GM18520 (cell line): ENCODE results near the gene NDFIP1.
"Not testable (repeated sequence)": the region's sequence is repeated elsewhere in the genome, so short reads cannot be mapped to it uniquely, and the experiment has no call there.

Experiments
- ATAC-seq: cut with Tn5 transposase; IDR thresholded peaks from one replicate; pipeline ENCODE4 v1.9.1; 2021; ENCODE audit not compliant: unreplicated experiment

Gene NDFIP1

DNA sequence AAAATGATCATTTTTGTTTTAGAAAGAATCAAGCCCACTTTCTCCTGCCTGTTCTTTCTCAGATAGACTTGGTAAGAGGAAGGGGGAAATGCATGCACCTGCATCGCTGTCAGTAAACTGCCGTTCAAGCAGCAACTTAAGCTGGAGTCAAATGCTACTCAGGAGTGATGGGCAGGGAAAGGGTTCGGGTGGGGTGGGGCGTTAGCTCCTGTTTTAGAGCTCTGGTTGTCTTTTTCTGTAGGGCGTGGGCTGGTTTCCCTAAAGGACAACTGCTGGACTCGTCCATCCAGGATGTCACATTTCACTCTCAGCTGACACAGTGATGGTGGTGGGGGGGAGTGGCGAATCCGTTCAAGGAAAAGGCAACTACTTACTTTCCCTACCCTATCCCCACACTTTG lies 75.0 kb downstream of the NDFIP1 start:
- no peak for ATAC-seq

GRCh38 chr5:142184988-142185387 lies 76.4 kb downstream of the NDFIP1 start:
- no peak for ATAC-seq

GRCh38 chr5:142186514-142186856 lies 77.9 kb downstream of the NDFIP1 start:
- no peak for ATAC-seq

- no peak for ATAC-seq
Measured at GRCh38 chr5:142186857-142187594, 78.4 kb downstream of the NDFIP1 start.

DNA sequence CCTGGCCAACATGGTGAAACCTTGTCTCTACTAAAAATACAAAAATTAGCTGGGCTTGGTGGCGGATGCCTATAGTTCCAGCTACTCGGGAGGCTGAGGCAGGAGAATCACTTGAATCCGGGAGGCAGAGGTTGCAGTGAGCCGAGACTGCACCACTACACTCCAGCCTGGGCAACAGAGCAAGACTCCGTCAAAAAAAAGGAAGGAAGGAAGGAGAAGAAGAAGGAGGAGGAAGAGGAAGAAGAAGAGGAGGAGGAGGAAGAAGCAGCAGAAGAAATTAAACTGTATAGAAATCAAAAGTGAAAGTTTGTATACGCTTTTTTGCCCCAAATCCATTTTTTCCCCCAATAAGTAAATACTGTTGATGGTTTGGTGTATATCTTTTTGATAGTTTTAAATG lies 80.1 kb downstream of the NDFIP1 start:
- not testable (repeated sequence) for ATAC-seq

DNA sequence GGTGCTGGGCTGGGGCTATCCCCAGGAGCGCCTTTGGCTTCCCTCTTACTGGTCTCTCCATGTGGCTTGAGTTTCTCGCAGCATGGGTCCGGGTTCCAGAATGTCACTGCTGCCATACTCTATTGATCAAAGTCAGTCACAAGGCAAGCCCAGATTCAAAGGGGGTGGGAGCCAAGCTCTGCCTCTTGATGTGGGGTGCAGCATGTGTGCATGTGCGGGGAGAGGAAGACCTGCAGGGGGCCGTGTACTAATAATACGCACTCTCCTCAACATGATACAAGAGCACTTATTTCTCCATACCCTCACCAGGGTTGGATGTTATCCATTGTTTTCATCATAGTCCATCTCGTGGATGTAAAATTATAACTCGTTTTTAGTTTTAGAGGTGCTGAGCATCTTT lies 81.2 kb downstream of the NDFIP1 start:
- ATAC-seq, result no peak

GRCh38 chr5:142191776-142192175 lies 83.2 kb downstream of the NDFIP1 start:
- no peak for ATAC-seq

DNA sequence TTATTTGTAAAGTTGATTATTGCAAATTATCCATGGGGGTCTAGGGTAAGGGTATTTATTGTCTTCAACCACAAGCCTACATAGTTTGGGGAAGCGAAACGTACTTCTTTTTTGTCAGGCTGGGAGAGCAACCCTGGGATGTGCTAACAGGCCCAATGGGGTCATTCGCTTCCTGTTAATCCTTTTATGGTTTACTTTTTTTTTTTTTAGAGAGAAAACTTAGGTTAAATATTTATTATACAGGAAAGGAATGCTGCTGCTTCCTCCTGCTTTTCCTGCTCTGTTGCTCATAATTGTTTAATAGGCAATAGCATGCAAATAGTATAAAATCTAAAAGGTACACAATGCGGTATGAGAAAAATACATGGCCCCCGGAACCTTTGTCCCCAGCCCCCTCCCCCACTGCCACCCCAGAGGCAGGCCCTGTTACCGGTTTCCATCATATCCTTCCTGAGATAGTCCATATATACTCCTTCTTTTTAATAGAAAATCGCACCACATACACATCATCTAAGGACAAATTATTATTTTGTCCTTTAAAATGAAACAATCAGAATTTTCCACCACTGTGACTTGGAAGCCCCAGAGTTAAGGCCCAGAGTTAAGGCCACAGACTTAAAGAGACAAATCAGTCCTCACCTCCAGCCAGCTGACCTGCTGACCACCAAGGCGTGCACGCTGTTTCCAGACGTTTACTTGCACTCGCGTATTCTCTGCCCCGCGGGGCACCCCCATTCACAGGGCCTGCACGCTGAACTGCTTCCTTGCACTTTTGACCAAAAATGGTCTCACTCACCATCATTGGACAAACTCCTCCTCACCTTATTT lies 83.9 kb downstream of the NDFIP1 start:
- no peak for ATAC-seq

DNA sequence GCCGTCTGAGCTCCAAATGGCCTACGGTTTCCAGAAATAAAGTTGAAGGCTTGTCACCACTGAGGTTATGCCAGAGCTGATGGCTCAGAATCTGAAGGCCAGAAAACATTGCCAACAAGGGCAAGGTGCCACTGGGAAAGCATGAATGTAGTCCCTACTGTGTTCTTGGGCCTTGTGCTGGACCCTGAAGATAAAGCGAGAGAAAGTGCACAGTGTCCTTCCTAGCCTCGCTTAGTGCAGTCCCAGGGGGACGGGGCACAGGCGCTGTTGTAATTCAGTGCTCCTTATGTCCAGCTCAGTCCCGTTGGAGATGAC lies 84.5 kb downstream of the NDFIP1 start:
- ATAC-seq, result no peak

- no peak for ATAC-seq
Measured at GRCh38 chr5:142197098-142197497, 88.5 kb downstream of the NDFIP1 start.

DNA sequence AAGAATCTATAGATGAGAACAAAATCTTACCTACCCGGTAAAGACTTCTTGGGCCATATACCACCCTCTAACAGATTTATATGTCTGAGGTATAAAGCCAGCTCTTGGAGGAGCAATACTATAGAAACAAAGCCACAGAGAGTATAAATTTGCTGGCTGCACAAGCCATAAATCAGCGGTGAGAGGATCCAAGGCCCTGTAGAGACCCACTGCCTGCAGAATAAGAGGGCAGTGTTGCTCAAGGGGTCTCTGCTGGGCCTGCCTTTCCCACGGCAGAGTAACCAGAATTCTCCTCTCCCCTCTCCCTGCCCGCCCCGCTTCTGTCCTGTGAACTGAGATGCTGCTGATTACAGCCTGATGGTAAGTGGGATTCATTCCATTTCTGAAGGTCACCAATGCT lies 89.2 kb downstream of the NDFIP1 start:
- ATAC-seq, result no peak

DNA sequence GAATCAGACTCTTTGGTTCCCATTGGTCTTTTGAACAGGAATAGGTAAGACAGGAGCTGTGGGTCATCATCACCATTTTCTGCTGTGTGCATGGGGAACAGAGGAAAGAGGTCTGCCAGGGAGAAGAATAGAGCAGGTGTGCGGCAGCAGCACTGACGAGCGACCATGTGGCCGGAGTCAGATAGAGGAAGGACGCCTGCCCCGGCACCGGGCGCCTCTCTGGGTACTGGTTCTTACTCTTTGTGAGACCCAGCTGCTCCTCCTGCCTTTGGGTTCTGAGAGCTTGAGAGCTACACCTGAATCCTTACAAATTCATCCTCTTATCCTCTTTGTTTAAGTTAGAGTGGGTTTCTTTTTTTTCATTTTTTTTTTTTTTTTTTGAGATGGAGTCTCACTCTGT lies 90.8 kb downstream of the NDFIP1 start:
- ATAC-seq, result no peak

DNA sequence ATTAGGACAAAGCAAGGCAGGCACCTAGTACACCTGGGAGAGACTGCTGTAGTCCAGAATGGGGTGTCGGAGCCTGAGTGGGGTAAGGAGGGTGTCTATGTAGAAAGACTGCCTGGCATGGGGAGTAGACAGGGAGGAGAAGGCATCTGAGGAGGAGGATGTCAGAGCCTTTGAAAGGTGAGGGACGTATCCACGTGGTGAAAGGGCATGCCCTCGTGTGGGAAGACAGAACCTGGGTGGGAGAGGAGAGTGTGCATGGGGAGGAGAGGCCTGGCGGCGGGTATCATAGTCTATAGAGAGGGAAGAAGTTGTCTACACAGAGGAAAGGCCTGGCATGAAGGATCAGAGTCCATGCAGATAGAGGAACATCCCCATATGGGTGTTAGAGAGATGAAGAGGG lies 91.8 kb downstream of the NDFIP1 start:
- ATAC-seq, result no peak

DNA sequence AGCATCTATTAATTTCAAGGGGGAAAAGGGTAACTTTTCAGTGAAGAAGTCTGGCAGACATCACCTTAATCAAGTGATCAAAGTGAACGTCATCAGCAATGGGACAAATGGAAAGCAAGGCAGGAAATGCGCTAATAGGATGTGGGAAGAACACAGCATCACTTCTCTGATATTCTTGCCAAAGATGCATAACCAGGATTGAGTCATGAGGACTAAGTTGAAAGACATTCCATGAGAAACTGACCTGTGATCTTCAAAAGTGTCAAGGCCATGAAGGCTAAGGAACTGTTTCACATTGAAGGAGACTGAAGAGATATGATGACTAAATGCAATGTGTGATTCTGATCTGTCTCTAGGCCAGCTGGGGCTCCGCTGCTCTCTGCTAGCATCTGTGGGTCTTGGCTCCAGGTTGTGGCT lies 92.9 kb downstream of the NDFIP1 start:
- no peak for ATAC-seq

- no peak for ATAC-seq
Measured at GRCh38 chr5:142202282-142202681, 93.7 kb downstream of the NDFIP1 start.
